ENCODE measurements around the gene WIPF1. TPM values are rescaled to one million over a fixed set of nuclear protein-coding genes. Genes with fewer than 3 reads are reported as not detected.

The WIPF1 gene
- total RNA-seq, 1 donor from 2014 or later: 373 TPM

Other genes starting within 250 kb of the WIPF1 start
- gene SCRN3, start 202.1 kb downstream of the WIPF1 start, total RNA-seq: 14.1 and 18.9 TPM in 2 replicates
- 9.9 and 11.6 TPM in 2 replicates for gene GPR155, start 110.8 kb downstream of the WIPF1 start, total RNA-seq
- gene CHRNA1, start 166.7 kb upstream of the WIPF1 start, total RNA-seq: not detected in 2 replicates